Fibroblast of peridontal ligament (primary cell): ENCODE data around the gene MS4A3.
"Not testable (repeated sequence)": the region's sequence is repeated elsewhere in the genome, so short reads cannot be mapped to it uniquely, and the experiment has no call there.

ENCODE experiments used
- DNase-seq: peaks from one replicate; pipeline ENCODE4 v3.0.0-alpha.2; 2010; ENCODE audit errors: extremely low read depth

Gene MS4A3, protein sequence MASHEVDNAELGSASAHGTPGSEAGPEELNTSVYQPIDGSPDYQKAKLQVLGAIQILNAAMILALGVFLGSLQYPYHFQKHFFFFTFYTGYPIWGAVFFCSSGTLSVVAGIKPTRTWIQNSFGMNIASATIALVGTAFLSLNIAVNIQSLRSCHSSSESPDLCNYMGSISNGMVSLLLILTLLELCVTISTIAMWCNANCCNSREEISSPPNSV

DNA sequence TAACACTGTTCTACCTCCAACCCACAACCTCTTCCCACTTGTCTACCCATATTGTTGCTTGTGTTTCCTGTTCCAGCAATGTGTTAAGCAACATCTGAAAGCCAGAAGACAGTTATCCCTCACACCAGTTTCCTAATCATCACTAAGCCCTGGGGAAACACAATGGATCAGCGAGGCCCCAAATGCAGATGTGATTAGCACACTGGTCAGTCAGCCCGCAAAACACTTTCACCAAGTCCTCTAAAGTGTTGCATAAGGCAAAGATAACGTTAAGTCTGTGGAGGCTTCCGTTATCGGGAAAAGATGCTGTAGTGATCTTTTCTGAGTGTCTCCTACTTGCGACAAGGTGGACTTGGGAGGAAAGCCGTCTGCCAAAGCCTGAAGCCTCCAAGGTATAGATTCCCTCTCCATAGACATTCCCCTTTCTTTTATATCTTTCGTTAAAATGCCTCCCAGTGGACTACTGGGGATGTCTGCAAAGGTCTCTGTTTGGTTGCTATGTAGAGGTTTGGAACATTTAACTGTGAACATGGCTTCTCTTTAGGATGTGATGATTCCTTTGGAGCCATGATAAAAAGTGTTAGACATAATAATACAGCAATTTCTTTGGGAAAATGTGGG lies at the start of gene MS4A3:
TSS of gene MS4A3 (plus strand) at position 317 of the 621 bp plus-strand sequence. CDS start 4,496 bp downstream, outside the sequence.
- no peak for DNase-seq

DNA sequence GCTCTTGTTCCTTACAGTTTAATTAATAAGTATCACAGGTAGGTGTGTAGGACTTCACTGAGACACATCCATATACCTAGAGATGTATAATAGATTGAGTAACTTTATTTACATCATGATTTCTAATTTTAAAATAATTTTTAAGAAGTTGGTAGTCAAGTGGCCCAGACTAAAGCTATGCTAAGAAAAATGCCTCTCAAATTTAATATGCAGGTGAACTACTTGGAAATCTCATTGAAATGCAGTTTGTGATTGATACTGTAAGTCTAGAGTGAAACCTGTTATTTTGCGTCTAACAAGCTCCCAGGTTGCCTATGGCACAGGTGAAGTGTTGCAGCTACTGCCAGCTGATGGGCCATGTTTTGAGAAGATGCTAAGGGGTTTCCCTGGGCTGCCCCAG lies 39.6 kb upstream of the MS4A3 start, which contains the start of gene OOSP4B:
TSS of gene OOSP4B (plus strand) at position 301 of the 400 bp plus-strand sequence.
- no peak for DNase-seq

DNA sequence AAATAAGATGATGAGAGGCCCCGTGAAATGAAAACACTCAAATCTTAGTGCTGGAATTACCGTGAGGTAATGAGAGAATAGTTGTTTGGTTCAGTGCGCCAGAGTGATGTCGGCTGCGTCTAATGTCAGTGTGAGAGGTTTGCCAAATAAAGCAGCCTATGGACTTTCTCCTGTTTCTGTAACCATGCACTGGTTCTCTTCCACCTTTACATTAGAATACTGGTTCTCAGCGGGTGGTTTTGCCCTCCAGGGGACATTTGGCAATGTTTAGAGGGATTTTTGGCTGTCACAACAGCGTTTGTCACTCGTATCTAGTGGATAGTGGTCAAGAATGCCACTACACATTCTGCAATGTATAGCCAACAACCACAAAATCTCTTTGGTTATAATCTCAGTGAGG lies 38.4 kb upstream of the MS4A3 start:
- no peak for DNase-seq

DNA sequence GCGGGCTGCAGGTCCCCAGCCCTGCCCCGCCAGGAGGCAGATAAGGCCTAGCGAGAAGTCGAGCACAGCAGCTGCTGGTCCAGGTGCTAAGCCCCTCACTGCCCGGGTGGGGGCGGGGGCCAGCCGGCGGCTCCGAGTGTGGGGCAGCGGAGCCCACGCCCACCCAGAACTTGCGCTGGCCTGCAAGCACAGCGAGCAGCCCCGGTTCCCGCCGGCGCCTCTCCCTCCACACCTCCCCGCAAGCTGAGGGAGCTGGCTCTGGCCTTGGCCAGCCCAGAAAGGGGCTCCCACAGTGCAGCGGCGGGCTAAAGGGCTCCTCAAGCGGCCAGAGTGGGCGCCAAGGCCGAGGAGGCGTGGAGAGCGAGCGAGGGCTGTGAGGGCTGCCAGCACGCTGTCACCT lies 36.1 kb upstream of the MS4A3 start:
- DNase-seq: not testable (repeated sequence)

DNA sequence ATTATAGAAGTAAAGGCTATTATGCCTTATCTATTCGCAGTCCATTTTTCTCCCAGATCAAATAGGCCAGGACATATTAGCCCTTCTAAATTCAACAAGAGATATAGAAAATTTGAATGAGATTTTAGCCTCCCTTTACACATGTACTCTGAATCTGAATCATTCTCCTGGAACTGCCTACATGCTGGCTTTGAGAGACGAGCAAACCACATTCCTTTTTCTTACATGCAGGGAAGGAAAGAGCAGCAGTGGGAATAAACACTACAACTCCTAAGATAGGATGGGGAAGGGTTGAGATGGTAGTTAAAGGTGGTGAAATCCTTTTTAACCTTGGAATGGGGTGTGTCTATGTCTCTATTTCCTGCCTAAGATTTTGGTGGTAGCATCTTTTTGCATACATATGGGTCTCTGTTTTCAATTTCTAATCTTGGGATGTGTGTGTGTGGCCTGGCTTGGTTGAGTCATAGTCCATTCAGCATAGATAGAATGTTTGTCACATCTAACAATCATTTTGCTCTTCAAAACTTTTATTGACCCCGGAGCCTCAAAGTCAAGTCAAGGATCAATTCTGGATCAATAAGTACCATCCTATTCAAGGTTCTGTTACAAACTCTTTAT lies 27.3 kb upstream of the MS4A3 start:
- DNase-seq: no peak

DNA sequence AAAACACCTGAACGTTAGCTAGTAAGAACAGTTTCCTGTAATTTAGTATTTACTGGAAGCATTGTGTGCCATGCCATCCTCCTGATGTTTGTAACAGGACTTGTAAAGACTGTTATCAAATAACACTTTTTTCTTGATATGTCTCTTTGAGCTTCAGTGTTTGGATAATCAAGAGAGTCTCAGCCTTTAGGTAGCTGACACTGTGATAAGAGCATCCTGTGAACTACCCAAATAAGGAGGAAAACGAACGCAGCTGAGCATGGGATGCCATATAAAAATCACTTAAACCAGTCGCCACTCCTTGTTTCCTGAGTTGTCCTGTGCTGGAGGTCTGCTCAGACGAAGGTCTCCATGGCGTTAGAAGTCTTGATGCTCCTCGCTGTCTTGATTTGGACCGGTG lies 16.4 kb upstream of the MS4A3 start, which contains the start of gene OOSP2:
TSS of gene OOSP2 (plus strand) at position 301 of the 400 bp plus-strand sequence. CDS start at position 352, 51 bp downstream.
- DNase-seq: no peak

DNA sequence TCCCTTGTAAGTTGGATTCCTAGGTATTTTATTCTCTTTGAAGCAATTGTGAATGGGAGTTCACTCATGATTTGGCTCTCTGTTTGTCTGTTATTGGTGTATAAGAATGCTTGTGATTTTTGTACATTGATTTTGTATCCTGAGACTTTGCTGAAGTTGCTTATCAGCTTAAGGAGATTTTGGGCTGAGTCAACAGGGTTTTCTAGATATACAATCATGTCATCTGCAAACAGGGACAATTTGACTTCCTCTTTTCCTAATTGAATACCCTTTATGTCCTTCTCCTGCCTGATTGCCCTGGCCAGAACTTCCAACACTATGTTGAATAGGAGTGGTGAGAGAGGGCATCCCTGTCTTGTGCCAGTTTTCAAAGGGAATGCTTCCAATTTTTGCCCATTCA lies 6.0 kb upstream of the MS4A3 start:
- not testable (repeated sequence) for DNase-seq

DNA sequence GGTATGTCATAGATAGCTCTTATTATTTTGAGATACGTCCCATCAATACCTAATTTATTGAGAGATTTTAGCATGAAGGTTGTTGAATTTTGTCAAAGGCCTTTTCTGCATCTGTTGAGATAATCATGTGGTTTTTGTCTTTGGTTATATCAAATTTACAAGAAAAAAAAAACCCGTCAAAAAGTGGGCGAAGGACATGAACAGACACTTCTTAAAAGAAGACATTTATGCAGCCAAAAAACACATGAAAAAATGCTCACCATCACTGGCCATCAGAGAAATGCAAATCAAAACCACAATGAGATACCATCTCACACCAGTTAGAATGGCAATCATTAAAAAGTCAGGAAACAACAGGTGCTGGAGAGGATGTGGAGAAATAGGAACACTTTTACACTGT lies 5.6 kb upstream of the MS4A3 start:
- DNase-seq: not testable (repeated sequence)

DNA sequence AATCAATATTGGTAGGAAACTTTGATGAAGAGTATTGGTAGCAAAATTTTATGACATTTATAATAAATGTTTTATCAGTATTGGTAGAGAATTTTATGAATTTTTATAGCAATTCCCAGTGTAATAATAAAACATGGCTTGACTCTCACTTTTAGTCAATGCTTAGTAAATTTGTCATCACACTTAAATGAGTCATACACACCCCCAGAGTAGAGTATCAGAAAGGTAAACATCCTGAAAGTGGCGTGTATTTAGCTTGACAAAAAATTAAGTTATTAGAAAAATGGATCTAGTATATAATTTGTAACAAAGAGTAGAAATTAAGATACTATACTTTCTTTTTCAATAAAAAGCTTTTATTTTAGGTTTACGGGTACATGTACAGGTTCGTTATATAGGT lies 2.6 kb downstream of the MS4A3 start:
- no peak for DNase-seq

DNA sequence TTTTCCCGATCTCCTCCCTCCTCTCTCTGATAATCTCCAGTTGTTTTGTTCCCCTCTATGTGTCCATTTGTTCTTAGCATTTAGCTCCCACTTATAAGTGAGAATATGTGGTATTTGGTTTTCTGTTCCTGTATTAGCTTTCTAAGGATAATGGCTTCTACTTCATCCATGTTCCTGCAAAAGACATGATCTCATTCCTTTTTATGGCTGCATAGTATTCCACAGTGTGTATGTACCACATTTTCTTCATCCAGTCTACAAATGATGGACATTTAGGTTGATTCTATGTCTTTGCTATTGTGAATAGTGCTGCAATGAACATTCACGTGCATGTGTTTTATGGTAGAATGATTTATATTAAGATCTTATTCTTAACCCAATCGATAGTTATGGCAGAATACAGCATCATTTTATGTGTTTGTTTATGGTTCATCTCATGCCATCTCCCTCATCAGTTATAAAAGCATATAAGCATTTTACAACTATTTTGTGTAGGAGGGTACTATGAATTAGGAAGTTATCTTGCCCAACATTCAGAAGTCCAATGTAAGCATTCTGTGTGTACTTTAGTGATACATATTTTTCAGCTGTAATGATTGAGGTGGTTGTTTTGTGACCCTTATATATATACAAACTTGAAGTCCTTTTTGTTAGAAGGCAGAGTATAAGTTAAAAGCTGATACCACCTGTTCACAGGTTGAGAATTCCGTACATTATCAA lies 3.2 kb downstream of the MS4A3 start:
- DNase-seq: no peak

DNA sequence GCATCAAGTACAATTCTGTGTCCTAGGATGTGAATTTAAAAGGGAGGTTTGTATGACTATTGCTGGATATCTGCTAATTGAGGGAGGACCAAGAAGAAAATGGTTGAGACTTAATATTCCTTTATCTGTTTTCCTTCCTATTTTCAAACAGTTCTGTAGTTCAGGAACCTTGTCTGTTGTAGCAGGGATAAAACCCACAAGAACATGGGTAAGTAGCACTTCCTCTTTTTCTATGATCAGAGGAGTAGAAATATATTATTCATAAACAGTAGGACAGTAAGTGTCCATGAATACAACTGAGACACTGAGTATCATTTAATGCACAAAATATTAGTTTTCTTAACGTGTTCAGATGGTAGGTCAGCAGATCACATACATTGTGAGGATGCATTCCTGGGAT lies 7.6 kb downstream of the MS4A3 start:
- DNase-seq: no peak

DNA sequence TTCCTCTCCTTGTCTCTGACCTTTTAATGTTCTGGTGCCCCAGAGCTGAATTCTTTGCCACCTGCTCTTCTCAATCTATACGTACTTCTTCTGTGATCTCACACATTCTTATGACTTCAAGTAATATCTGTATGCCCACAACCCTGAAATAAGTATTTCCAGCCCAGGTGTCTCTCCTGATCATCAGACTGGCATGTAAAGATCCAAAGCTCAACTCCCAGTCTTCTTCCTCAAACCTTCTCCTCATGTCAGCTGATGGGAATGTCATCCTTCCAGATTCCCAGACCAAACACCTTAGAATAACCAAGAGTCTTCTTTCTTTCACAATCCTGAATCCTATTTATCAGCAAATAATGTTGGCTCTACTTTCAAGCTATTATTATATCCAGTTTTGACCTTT lies 9.3 kb downstream of the MS4A3 start:
- no peak for DNase-seq

DNA sequence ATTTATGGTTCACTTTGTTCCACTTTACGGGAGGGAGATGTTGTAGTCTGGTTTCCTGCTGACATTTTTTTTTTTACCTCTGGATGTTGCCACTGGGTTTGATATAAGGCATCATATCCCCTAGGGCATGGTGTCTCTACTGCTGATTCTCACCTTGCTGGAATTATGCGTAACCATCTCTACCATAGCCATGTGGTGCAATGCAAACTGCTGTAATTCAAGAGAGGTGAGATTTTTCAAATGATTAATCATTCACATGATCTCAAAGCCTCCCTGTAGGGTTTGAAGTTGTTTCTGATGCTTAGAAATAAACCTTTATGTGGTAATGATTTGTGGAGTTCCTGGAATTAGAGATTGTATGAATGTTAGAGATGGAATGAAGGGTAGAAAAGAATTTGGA lies 13.0 kb downstream of the MS4A3 start:
- DNase-seq: no peak

DNA sequence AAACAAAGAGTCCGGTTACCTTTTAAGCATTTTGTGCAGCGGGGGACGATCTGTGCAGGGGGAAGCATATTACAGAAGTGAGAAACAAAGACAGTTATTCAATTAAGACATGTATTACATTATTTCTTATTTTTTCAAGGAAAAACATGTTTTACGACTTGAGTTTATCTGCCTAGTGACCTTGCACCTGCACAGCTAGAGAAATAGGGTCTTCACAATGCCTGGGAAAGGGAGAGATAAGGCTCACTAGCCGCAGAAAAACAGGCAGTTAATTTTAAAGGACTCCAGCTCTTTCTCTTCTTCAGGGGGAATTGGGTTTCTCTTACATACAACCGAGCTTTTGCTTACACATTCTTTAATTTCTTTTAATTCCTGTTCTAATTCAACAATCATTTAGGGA lies 15.2 kb downstream of the MS4A3 start:
- not testable (repeated sequence) for DNase-seq

DNA sequence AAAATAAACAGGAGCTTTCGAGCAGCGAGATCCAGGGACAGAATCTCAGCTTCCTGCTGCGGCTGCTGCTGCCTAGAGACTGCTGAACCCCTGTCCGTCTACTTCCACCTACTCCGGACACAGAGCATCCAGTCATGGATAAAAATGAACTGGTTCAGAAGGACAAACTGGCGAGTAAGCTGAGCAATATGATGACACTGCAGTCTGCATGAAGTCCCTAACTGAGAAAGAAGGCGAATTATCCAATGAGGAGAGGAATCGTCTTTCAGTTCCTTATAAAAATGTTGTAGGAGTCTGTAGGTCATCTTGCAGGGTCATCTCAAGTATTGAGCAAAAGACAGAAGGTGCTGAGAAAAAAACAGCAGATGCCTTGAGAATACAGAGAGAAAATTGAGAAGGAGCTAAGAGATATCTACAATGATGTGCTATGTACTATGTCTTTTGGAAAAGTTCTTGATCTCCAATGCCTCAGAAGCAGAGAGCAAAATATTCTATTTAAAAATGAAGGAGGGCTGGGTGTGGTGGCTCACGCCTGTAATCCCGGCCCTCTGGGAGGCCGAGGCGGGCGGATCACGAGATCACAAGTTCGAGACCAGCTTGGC lies 20.9 kb downstream of the MS4A3 start:
- DNase-seq: no peak

DNA sequence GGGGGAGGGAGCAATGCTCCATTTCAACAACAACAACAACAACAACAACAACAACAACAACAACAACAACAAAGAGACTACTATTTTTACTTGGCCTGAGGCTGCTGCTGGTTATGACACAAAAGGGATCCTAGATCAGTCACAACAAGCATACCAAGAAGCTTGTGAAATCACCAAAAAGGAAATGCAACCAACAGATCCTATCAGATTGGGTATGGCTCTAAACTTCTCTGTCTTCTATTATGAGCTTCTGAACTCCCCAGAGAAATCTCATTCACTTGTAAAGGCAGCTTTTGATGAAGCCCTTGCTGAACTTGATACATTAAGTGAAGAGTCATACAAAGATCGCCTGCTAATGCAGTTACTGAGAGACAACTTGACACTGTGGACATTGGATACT lies 21.5 kb downstream of the MS4A3 start:
- no peak for DNase-seq

DNA sequence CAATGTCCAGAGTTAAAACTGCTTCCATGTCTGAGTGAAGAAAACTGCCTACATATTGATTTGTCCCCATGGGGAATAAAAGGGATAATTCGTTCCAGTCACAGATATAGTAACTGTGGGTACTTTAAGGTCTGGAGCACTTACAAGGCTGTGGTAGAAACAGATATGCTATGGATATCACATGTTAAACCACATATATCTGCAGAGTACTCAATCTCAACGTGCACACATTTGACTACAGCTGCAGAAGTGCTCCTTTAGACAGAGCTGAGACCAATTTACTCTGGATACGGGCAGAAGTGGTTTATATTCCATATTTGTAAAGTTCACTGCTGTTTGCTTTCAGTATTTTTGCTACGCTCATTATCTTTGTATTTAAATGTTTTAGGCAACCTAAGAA lies 22.3 kb downstream of the MS4A3 start:
- DNase-seq: no peak

DNA sequence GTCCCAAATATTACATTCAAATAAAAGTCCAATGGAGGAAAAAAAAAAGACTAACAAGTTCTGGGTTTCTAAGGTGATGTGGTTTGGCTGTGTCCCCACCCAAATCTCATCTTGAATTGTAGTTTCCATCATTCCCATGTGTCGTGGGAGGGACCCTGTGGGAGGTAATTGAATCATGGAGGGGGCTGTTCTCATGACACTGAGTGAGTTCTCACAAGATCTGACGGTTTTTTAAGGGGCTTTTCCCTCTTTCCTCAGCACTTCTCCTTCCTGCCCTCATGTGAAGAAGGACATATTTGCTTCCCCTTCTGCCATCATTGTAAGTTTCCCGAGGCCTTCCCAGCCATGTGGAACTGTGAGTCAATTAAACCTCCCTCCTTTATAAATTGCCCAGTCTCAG lies 24.1 kb downstream of the MS4A3 start:
- DNase-seq: no peak

DNA sequence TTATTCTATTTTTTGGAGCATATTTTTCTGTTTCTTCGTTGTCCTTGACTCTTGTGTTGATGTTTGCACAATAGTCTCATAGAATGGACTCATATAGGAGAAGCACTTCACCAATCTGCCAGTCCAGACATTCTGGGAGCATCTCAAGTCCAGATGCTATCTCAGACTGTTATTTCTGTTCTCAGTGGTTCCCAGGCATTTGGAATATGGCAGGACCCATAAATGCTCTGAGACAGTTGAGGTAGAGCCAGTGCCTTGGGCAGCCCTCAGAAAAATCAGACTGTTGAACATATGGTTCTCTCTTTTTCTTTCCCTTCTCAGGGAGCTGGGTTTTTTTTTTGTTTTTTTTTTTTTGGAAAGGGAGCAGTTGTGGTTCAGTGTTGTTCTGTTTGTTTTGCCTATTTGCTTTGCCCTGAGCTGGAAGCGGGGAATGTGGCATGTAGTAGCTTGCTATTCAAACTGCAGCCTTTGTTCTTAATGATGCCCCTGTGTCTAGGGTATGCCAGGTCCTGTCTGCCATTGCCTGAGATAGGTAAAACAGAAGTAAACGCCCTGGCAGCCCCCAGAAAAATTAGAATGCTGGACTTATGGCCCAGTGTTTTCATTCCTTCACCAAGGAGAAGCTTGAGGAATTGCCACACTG lies 28.3 kb downstream of the MS4A3 start:
- DNase-seq: no peak

DNA sequence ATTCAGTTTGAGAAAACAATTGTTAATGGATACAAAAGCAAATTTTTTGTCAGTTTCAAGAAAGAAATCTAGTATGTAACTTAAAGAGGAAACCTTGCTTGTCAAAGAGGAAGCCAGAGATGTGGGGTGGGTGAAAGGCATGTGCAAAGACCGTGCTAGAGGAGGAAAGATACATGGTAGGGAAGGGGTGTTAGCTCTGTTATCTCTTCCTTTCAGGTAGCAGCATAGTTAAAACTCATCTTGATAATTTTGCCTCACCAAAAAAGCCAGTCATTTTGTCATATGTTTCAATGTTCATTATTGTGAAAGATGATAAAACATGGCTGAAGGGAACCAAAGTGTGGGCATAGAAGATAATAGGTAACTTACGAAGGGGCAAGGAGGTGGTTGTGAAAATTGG lies 29.4 kb downstream of the MS4A3 start:
- DNase-seq: no peak

DNA sequence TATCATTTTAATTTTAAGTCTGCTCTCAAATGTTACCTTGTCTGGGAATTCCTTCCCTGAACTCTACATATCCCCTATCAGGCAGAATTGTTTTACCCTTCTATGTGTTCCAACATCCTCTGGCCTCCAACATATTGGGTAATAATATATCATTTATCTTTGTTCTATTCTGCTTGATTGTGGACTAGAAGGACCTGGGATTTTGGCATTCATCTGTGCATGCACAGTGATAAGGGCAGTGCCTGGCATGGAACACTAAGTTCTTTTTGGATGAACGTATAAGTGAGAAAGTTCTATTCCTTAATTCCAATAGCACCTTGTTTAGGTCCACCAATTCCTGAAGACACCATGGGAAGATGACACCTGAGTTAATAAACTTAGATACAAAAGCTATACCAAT lies 30.8 kb downstream of the MS4A3 start:
- DNase-seq: no peak

DNA sequence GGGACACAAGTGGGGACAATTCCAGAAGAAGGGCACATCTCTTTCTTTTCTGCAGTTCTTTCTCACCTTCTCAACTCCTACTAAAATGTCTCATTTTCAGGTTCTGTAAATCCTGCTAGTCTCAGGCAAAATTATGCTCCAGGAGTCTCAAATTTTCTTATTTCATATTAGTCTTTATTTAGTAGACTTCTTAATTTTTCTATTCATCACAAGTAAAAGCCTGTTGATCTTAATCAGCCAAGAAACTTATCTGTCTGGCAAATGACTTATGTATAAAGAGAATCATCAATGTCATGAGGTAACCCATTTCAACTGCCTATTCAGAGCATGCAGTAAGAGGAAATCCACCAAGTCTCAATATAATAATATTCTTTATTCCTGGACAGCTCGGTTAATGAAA lies 31.9 kb downstream of the MS4A3 start, which contains the start of gene MS4A2:
TSS of gene MS4A2 (plus strand) at position 301 of the 400 bp plus-strand sequence. CDS start 102 bp downstream, outside the sequence.
- no peak for DNase-seq
